OCI-LY7 (cell line): Measurements from ENCODE around the gene RCL1. TPM values are rescaled to one million over a fixed set of nuclear protein-coding genes. Genes with fewer than 3 reads are reported as not detected.
A peak's percentile ranks its signal among the peaks of the same experiment; 100 is the strongest.

ENCODE experiments used
- BruUV-seq: library from RNA; stranded (reverse); fragments of 400-500 nt; replicated peaks from 2 replicates; lab custom pipeline; 2021; lab: Mats Ljungman, UMichigan
- CTCF ChIA-PET: fragments of 300-600 bp; sonication (Branson Sonifier 250); formaldehyde crosslinking; loops from one replicate; lab custom pipeline; 2022; ENCODE audit warnings: antibody characterized with exemption; ENCODE audit not compliant: unreplicated experiment; lab: Charles Lee
- POLR2A ChIA-PET: fragments of 300-600 bp; sonication (Branson Sonifier 250); formaldehyde crosslinking; loops from one replicate; lab custom pipeline; 2022; ENCODE audit warnings: antibody characterized with exemption; lab: Charles Lee
- DNase-seq: peaks from one replicate; pipeline ENCODE4 v3.0.0-alpha.2; 2015; ENCODE audit warnings: low spot score
- H2AFZ ChIP-seq: fragments of 200-600 bp; sonication (generic), shearing (Covaris generic); 2 replicates; pipeline ENCODE4 v1.6.1; 2014; ENCODE audit warnings: mild to moderate bottlenecking, antibody characterized with exemption, low read length, moderate library complexity
- H3K27ac ChIP-seq: fragments of 200-600 bp; sonication (generic); 2 replicates; pipeline ENCODE4 v1.5.1; 2014; ENCODE audit warnings: mixed run types, low read depth, mild to moderate bottlenecking, moderate library complexity, low read length, inconsistent platforms; ENCODE audit not compliant: poor library complexity, severe bottlenecking
- H3K36me3 ChIP-seq: fragments of 200-600 bp; sonication (generic); 2 replicates; pipeline ENCODE4 v1.6.1; 2014; ENCODE audit warnings: mild to moderate bottlenecking, antibody characterized with exemption, low read length, moderate library complexity, mixed read lengths; ENCODE audit not compliant: insufficient read depth
- H3K4me1 ChIP-seq: fragments of 200-600 bp; sonication (generic); 2 replicates; pipeline ENCODE4 v1.5.1; 2014; ENCODE audit warnings: mild to moderate bottlenecking, low read length; ENCODE audit not compliant: insufficient read depth, poor library complexity, severe bottlenecking
- H3K4me2 ChIP-seq: fragments of 200-600 bp; sonication (generic); 2 replicates; pipeline ENCODE4 v1.6.1; 2014; ENCODE audit warnings: mild to moderate bottlenecking, low read length
- H3K4me3 ChIP-seq: fragments of 200-600 bp; sonication (generic); 2 replicates; pipeline ENCODE4 v1.5.1; 2014; ENCODE audit warnings: mild to moderate bottlenecking, low read depth, low read length; ENCODE audit not compliant: poor library complexity, severe bottlenecking
- H3K79me2 ChIP-seq: fragments of 200-600 bp; sonication (generic); 2 replicates; pipeline ENCODE4 v1.6.1; 2016; ENCODE audit warnings: low read depth, mild to moderate bottlenecking, low read length, moderate library complexity, mixed read lengths; ENCODE audit not compliant: insufficient read depth
- H3K9me2 ChIP-seq: fragments of 200-600 bp; sonication (generic); 2 replicates; pipeline ENCODE4 v1.6.1; 2016; ENCODE audit warnings: mild to moderate bottlenecking, low read length, mixed read lengths; ENCODE audit not compliant: insufficient read depth
- H3K9me3 ChIP-seq: fragments of 200-600 bp; sonication (generic); 2 replicates; pipeline ENCODE4 v1.6.1; 2014; ENCODE audit warnings: mild to moderate bottlenecking, mixed run types, low read length, mixed read lengths
- H4K20me1 ChIP-seq: fragments of 200-600 bp; sonication (generic); 2 replicates; pipeline ENCODE4 v1.6.1; 2014; ENCODE audit warnings: mild to moderate bottlenecking, antibody characterized with exemption, low read length, moderate library complexity, mixed read lengths; ENCODE audit not compliant: insufficient read depth
- CTCF ChIP-seq: fragments of 200-600 bp; sonication (generic); conservative IDR thresholded peaks from 2 replicates; pipeline ENCODE4 v1.5.1; 2014; ENCODE audit warnings: mild to moderate bottlenecking, antibody characterized with exemption, low read length, moderate library complexity, mixed read lengths
- EZH2phosphoT487 ChIP-seq: fragments of 200-600 bp; sonication (generic); IDR thresholded peaks from 2 replicates; pipeline ENCODE4 v1.6.1; 2018; ENCODE audit warnings: low read depth, borderline replicate concordance, mild to moderate bottlenecking, mixed run types, antibody characterized with exemption, low read length, moderate library complexity, mixed read lengths
- intact Hi-C: fragments of 100-400 bp; cut with micrococcal nuclease; formaldehyde crosslinking; loops from one replicate; pipeline ENCODE4 v1.10.0; 2022; ENCODE audit not compliant: unreplicated experiment
- total RNA-seq, 2 experiments: library from RNA; depleted of rRNA in 1 of 2; stranded (reverse); fragments of >200 nt in 1 of 2; shearing (Covaris generic) in 1 of 2; gene quantifications; 2 replicates each; pipeline ENCODE4 v1.2.3, GENCODE V29; 2014 to 2022

The RCL1 gene
- total RNA-seq, 2 experiments from 2014 or later: 27.5 to 31.3 TPM

- Histone ChIP-seq H3K79me2 (no peaks in the 10 kb centered on the region), H3K9me2 (no peaks in the 10 kb centered on the region), H3K4me1 (peaks cover 15% of the 10 kb centered on the region), H3K27ac (peak overlapping the region; percentile 36), H2AFZ (no peak overlapping the region), H4K20me1 (no peaks in the 10 kb centered on the region), H3K9me3 (no peaks in the 10 kb centered on the region), H3K36me3 (peaks cover 88% of the 10 kb centered on the region), H3K4me3 (no peak overlapping the region), H3K4me2 (peak overlapping the region; percentile 26; the same call in 1 of the 2 replicates)
- no TSS peak for BruUV-seq
- TF ChIP-seq CTCF (no peak), EZH2phosphoT487 (no peak)
- POLR2A ChIA-PET: interaction anchor here (0.9 to 1.2 kb wide), 2 partner anchors 26 to 27 kb away, joined by 4 read pairs; no protein-coding TSS in a partner anchor
- peak; percentile 37 for DNase-seq
- CTCF ChIA-PET: interaction anchor here (0.5 kb wide), 1 partner anchor 210 kb away, joined by 3 read pairs; no protein-coding TSS in a partner anchor
- intact Hi-C loops: no loop called here
These were observed 49.5 kb downstream of the RCL1 start for GRCh38 chr9:4842213-4842612.

- Histone ChIP-seq H3K36me3 (peaks cover 88% of the 10 kb centered on the region), H3K9me3 (no peaks in the 10 kb centered on the region), H3K9me2 (no peaks in the 10 kb centered on the region), H4K20me1 (no peaks in the 10 kb centered on the region), H2AFZ (no peak overlapping the region), H3K4me3 (no peak overlapping the region), H3K4me1 (peaks cover 15% of the 10 kb centered on the region), H3K4me2 (no peak overlapping the region), H3K27ac (no peak overlapping the region), H3K79me2 (no peaks in the 10 kb centered on the region)
- no TSS peak for BruUV-seq
- ChIA-PET POLR2A (interaction anchor here (0.9 to 1.2 kb wide), 2 partner anchors 26 to 28 kb away, joined by 4 read pairs; no protein-coding TSS in a partner anchor), CTCF (interaction anchor here (0.5 kb wide), 1 partner anchor 211 kb away, joined by 3 read pairs; no protein-coding TSS in a partner anchor)
- no peak for TF ChIP-seq EZH2phosphoT487
- TF ChIP-seq CTCF: no peak
- intact Hi-C loops: no loop called here
- DNase-seq: no peak
These were observed 50.0 kb downstream of the RCL1 start for GRCh38 chr9:4842734-4843133.

- Histone ChIP-seq H3K4me2 (no peak overlapping the region), H2AFZ (no peak overlapping the region), H3K9me3 (no peaks in the 10 kb centered on the region), H3K79me2 (no peaks in the 10 kb centered on the region), H3K36me3 (peaks cover 87% of the 10 kb centered on the region), H3K4me3 (no peak overlapping the region), H3K9me2 (no peaks in the 10 kb centered on the region), H3K4me1 (peaks cover 15% of the 10 kb centered on the region), H4K20me1 (no peaks in the 10 kb centered on the region), H3K27ac (no peak overlapping the region)
- ChIA-PET CTCF (no interaction called here), POLR2A (interaction anchor here (0.7 to 1.5 kb wide), 3 partner anchors 10 to 49 kb away, joined by 3 to 4 read pairs (median 3); no protein-coding TSS in a partner anchor)
- TF ChIP-seq CTCF: no peak
- no peak for TF ChIP-seq EZH2phosphoT487
- DNase-seq: no peak
- intact Hi-C loops: no loop called here
- BruUV-seq: no TSS peak
These were observed 51.5 kb downstream of the RCL1 start for GRCh38 chr9:4844056-4844838.
